GM12878 (cell line): ENCODE results near the gene E2F1. TPM values are rescaled to one million over a fixed set of nuclear protein-coding genes. Genes with fewer than 3 reads are reported as not detected.

Experiments
- ESRRA ChIP-seq: IDR thresholded peaks from 2 replicates; pipeline ENCODE4 v1.6.1; 2012; ENCODE audit warnings: mild to moderate bottlenecking, low read length, improper control_type of control experiment
- FOS ChIP-seq: IDR thresholded peaks from 3 replicates; pipeline ENCODE4 v1.6.1; 2011; ENCODE audit warnings: borderline replicate concordance; ENCODE audit not compliant: insufficient read length; ENCODE audit errors: extremely low read depth
- FOXM1 ChIP-seq: IDR thresholded peaks from 2 replicates; pipeline ENCODE4 v1.6.1; 2012; ENCODE audit warnings: low read depth, mild to moderate bottlenecking, inconsistent platforms, low read length, moderate library complexity
- KAT2A ChIP-seq: conservative IDR thresholded peaks from 2 replicates; pipeline ENCODE4 v1.6.1; 2011; ENCODE audit warnings: low read depth, low read length; ENCODE audit not compliant: control insufficient read depth
- RCOR1 ChIP-seq: conservative IDR thresholded peaks from 2 replicates; pipeline ENCODE4 v1.6.1; 2012; ENCODE audit warnings: low read depth, low read length, improper control_type of control experiment
- SMAD1 ChIP-seq: fragments of 450-650 bp; IDR thresholded peaks from 2 replicates; pipeline ENCODE4 v1.6.1; 2018; ENCODE audit warnings: mild to moderate bottlenecking, low read depth; ENCODE audit not compliant: partially characterized antibody
- TCF7 ChIP-seq: IDR thresholded peaks from 2 replicates; pipeline ENCODE4 v1.6.1; 2014; ENCODE audit warnings: antibody characterized with exemption, borderline replicate concordance
- polyA plus RNA-seq, 11 experiments: library from polyadenylated mRNA; depleted of rRNA in 4 of 11; unstranded in 6 of 11; stranded (reverse) in 5 of 11; fragments of >200 nt; fragmentation: Nextera tagmentation in 4 of 11; fragmentation: Illumina TruSeq in 1 of 11; extraction: Ambion mirVana in 4 of 11; extraction: Trizol in 1 of 11; gene quantifications; 1 replicate in 1 of 11; 2 replicates in 10 of 11; pipeline versions ENCODE4 v1.2.1 to v1.2.3, GENCODE V29; 2011 to 2016; ENCODE audit warnings: inconsistent platforms in 2 of 11, missing spikeins in 2 of 11, low read depth in 1 of 11
- total RNA-seq, 4 experiments: library from RNA; depleted of rRNA in 3 of 4; stranded (reverse); fragments of >200 nt in 3 of 4; fragmentation: Illumina TruSeq in 1 of 4; extraction: Trizol in 1 of 4; gene quantifications; 2 replicates each; pipeline versions ENCODE4 v1.2.1 to v1.2.3, GENCODE V29; 2013 to 2021
- TF ChIP-seq, protein P1 (sequence below): IDR thresholded peaks from 2 replicates; pipeline ENCODE4 v1.6.1; 2012; ENCODE audit warnings: improper control_type of control experiment, low read depth, low read length; ENCODE audit not compliant: insufficient replicate concordance
- TF ChIP-seq, protein P2 (sequence below): fragments of 450-650 bp; IDR thresholded peaks from 2 replicates; pipeline ENCODE4 v1.6.1; 2016; ENCODE audit warnings: mild to moderate bottlenecking, moderate library complexity, borderline replicate concordance
- TF ChIP-seq, protein P3 (sequence below): fragments of 450-650 bp; IDR thresholded peaks from 2 replicates; pipeline ENCODE4 v1.6.1; 2018; ENCODE audit warnings: mild to moderate bottlenecking, low read depth, moderate library complexity; ENCODE audit not compliant: partially characterized antibody

E2F1 gene
- total and polyA plus RNA-seq, 10 of the 15 experiments (the other 5 are each of a cell fraction or from before 2014, with no cell fraction given): 0.29 to 50.2 (median 19.7) TPM

DNA sequence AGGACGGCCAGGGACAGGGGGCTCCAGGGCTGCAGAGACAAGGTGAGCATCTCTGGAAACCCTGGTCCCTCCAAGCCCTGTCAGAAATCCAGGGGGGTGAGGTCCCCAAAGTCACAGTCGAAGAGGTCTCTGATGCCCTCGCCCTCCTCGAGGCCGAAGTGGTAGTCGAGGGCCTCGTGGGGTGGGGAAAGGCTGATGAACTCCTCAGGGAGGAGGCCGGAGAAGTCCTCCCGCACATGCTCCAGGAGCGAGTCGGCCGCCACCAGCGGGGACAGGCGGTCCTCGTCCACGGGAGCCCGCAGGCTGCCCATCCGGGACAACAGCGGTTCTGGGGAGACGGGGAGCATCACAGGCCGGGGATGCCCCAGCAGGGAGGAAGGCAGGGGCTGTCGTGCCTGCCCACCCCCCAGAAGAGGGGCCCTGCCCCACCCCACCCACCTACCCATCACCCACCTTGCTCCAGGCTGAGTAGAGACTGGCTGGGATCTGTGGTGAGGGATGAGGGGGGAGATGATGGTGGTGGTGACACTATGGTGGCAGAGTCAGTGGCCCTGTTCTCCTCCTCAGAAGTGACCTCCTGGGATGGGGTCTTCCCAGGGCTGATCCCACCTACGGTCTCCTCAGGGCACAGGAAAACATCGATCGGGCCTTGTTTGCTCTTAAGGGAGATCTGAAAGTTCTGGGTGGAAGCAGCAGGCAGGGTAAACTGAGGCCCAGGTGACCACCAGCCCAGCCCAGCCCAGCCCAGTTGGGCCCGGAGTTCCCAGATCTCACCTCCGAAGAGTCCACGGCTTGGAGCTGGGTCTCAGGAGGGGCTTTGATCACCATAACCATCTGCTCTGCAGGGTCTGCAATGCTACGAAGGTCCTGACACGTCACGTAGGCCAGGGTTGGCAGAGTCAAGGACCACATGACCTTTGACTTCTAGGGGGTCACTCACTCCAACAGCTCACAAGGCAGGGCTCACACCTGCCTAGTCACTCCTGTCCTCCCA is 9.2 kb downstream of the E2F1 start (continued):
- TF ChIP-seq, protein P1, sequence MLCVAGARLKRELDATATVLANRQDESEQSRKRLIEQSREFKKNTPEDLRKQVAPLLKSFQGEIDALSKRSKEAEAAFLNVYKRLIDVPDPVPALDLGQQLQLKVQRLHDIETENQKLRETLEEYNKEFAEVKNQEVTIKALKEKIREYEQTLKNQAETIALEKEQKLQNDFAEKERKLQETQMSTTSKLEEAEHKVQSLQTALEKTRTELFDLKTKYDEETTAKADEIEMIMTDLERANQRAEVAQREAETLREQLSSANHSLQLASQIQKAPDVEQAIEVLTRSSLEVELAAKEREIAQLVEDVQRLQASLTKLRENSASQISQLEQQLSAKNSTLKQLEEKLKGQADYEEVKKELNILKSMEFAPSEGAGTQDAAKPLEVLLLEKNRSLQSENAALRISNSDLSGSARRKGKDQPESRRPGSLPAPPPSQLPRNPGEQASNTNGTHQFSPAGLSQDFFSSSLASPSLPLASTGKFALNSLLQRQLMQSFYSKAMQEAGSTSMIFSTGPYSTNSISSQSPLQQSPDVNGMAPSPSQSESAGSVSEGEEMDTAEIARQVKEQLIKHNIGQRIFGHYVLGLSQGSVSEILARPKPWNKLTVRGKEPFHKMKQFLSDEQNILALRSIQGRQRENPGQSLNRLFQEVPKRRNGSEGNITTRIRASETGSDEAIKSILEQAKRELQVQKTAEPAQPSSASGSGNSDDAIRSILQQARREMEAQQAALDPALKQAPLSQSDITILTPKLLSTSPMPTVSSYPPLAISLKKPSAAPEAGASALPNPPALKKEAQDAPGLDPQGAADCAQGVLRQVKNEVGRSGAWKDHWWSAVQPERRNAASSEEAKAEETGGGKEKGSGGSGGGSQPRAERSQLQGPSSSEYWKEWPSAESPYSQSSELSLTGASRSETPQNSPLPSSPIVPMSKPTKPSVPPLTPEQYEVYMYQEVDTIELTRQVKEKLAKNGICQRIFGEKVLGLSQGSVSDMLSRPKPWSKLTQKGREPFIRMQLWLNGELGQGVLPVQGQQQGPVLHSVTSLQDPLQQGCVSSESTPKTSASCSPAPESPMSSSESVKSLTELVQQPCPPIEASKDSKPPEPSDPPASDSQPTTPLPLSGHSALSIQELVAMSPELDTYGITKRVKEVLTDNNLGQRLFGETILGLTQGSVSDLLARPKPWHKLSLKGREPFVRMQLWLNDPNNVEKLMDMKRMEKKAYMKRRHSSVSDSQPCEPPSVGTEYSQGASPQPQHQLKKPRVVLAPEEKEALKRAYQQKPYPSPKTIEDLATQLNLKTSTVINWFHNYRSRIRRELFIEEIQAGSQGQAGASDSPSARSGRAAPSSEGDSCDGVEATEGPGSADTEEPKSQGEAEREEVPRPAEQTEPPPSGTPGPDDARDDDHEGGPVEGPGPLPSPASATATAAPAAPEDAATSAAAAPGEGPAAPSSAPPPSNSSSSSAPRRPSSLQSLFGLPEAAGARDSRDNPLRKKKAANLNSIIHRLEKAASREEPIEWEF: no peak
- TF ChIP-seq ESRRA: no peak
- TF ChIP-seq KAT2A: no peak
- TF ChIP-seq, protein P2, sequence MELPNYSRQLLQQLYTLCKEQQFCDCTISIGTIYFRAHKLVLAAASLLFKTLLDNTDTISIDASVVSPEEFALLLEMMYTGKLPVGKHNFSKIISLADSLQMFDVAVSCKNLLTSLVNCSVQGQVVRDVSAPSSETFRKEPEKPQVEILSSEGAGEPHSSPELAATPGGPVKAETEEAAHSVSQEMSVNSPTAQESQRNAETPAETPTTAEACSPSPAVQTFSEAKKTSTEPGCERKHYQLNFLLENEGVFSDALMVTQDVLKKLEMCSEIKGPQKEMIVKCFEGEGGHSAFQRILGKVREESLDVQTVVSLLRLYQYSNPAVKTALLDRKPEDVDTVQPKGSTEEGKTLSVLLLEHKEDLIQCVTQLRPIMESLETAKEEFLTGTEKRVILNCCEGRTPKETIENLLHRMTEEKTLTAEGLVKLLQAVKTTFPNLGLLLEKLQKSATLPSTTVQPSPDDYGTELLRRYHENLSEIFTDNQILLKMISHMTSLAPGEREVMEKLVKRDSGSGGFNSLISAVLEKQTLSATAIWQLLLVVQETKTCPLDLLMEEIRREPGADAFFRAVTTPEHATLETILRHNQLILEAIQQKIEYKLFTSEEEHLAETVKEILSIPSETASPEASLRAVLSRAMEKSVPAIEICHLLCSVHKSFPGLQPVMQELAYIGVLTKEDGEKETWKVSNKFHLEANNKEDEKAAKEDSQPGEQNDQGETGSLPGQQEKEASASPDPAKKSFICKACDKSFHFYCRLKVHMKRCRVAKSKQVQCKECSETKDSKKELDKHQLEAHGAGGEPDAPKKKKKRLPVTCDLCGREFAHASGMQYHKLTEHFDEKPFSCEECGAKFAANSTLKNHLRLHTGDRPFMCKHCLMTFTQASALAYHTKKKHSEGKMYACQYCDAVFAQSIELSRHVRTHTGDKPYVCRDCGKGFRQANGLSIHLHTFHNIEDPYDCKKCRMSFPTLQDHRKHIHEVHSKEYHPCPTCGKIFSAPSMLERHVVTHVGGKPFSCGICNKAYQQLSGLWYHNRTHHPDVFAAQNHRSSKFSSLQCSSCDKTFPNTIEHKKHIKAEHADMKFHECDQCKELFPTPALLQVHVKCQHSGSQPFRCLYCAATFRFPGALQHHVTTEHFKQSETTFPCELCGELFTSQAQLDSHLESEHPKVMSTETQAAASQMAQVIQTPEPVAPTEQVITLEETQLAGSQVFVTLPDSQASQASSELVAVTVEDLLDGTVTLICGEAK: no peak
- TF ChIP-seq RCOR1: no peak
- TF ChIP-seq SMAD1: no peak
- no peak for TF ChIP-seq TCF7
- TF ChIP-seq, protein P3, sequence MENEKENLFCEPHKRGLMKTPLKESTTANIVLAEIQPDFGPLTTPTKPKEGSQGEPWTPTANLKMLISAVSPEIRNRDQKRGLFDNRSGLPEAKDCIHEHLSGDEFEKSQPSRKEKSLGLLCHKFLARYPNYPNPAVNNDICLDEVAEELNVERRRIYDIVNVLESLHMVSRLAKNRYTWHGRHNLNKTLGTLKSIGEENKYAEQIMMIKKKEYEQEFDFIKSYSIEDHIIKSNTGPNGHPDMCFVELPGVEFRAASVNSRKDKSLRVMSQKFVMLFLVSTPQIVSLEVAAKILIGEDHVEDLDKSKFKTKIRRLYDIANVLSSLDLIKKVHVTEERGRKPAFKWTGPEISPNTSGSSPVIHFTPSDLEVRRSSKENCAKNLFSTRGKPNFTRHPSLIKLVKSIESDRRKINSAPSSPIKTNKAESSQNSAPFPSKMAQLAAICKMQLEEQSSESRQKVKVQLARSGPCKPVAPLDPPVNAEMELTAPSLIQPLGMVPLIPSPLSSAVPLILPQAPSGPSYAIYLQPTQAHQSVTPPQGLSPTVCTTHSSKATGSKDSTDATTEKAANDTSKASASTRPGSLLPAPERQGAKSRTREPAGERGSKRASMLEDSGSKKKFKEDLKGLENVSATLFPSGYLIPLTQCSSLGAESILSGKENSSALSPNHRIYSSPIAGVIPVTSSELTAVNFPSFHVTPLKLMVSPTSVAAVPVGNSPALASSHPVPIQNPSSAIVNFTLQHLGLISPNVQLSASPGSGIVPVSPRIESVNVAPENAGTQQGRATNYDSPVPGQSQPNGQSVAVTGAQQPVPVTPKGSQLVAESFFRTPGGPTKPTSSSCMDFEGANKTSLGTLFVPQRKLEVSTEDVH: no peak
- TF ChIP-seq FOS: no peak
- no peak for TF ChIP-seq FOXM1
